Peyer's patch (tissue), 4 donors: Measurements from ENCODE around the gene PLOD2. TPM values are rescaled to one million over a fixed set of nuclear protein-coding genes. Genes with fewer than 3 reads are reported as not detected.

Experiments
- DNase-seq, 3 donors: peaks; one replicate each; pipeline ENCODE4 v3.0.0-alpha.2; 2017 to 2019
- H3K27ac ChIP-seq, 4 donors: fragments of 200-600 bp; sonication (generic); one replicate each; pipeline ENCODE4 v1.5.1; 2016 to 2019
- H3K27me3 ChIP-seq, 2 donors: fragments of 200-600 bp; sonication (generic); one replicate each; pipeline ENCODE4 v1.5.1; 2019
- H3K36me3 ChIP-seq, 3 donors: fragments of 200-600 bp; sonication (generic); one replicate each; pipeline ENCODE4 v1.5.1; 2016 to 2019
- H3K4me1 ChIP-seq, 4 donors: fragments of 200-600 bp; sonication (generic); one replicate each; pipeline ENCODE4 v1.5.1; 2016 to 2019
- H3K4me3 ChIP-seq, 4 donors: fragments of 200-600 bp; sonication (generic); 1 replicate in 3 of 4; 2 replicates in 1 of 4; pipeline ENCODE4 v1.5.1; 2016 to 2019; ENCODE audit warnings: mild to moderate bottlenecking in 1 of 4
- H3K9me3 ChIP-seq, 4 donors: fragments of 200-600 bp; sonication (generic); one replicate each; pipeline ENCODE4 v1.5.1; 2016 to 2019; ENCODE audit warnings: mild to moderate bottlenecking in 1 of 4
- POLR2A ChIP-seq, 2 donors: fragments of 450-650 bp; IDR thresholded peaks; one replicate each; pipeline ENCODE4 v1.5.1; 2017; ENCODE audit warnings: antibody characterized with exemption in 2 of 2, mild to moderate bottlenecking in 2 of 2, moderate library complexity in 2 of 2
- total RNA-seq, 4 donors: library from RNA; depleted of rRNA; stranded (reverse); fragments of >200 nt; gene quantifications; one replicate each; pipeline ENCODE4 v1.1.0, GENCODE V29; 2016
- TF ChIP-seq, protein P1 (sequence below), 6 experiments: fragments of 450-650 bp in 4 of 6; fragments of 200-600 bp in 2 of 6; sonication (generic) in 1 of 6; IDR thresholded peaks; one replicate each; pipeline ENCODE4 v1.5.1; 2017 to 2019; ENCODE audit warnings: antibody characterized with exemption in 6 of 6, mild to moderate bottlenecking in 3 of 6, moderate library complexity in 1 of 6

Gene PLOD2
- total RNA-seq = 10 to 100 TPM in 3 of 4 donors, 1 to 10 TPM in 1; 9.9 to 78.8 (median 56.0) TPM

DNA sequence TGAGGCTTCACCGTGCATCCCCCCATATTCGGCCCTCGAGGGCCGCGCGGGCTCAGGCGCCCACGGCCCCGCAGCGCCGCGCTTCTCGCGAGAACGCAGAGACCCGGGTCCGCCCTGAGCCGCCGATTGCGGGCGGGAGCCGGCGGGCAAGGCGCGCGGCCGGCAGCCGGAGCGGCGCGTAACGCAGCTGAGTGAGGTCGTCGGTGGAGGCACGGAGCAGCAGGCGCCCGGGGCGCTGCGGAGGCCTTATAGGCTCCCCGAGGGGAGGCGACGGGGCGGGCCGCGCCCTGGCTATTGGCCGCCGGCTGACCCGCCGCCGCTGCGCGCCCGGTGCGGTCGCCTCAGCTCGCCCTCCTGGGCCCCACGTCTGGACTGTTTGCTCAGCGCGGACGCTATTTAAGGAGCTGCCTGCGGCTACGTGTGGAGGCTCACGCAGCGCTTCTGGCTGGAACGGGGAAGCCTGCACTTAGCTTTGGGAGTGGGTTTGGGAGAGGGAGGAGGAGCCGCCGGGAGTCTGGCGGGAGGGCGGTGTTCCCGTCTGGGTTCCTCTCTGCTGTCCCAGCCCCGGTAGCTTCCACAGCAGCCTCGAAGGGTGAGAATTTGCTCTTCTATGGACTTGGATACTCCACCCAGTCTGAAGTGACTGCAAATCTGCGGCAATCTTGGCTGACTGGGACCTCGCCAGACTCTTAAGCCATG, at the start of gene PLOD2:
Gene PLOD2 (minus strand): TSS at position 221 of the 699 bp plus-strand sequence. CDS start 195 bp downstream, at position 26.
- H3K4me1 ChIP-seq = peaks cover 0 to 22% (median 3%) of the 10 kb centered on the region in 4 donors
- peak in 2 of 3 donors; percentile 82 to 88 for DNase-seq
- no peaks in the 10 kb centered on the region for H3K36me3 ChIP-seq
- H3K4me3 ChIP-seq = peak within 1 kb of the TSS; percentile 42 to 79 (median 66)
- TF ChIP-seq, protein P1, sequence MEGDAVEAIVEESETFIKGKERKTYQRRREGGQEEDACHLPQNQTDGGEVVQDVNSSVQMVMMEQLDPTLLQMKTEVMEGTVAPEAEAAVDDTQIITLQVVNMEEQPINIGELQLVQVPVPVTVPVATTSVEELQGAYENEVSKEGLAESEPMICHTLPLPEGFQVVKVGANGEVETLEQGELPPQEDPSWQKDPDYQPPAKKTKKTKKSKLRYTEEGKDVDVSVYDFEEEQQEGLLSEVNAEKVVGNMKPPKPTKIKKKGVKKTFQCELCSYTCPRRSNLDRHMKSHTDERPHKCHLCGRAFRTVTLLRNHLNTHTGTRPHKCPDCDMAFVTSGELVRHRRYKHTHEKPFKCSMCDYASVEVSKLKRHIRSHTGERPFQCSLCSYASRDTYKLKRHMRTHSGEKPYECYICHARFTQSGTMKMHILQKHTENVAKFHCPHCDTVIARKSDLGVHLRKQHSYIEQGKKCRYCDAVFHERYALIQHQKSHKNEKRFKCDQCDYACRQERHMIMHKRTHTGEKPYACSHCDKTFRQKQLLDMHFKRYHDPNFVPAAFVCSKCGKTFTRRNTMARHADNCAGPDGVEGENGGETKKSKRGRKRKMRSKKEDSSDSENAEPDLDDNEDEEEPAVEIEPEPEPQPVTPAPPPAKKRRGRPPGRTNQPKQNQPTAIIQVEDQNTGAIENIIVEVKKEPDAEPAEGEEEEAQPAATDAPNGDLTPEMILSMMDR (IDR thresholded peaks at IDR 0.05) = peak in 2 of 6 experiments; percentile 7 to 15
- peak; percentile 91 to 95 for TF ChIP-seq POLR2A (IDR thresholded peaks at IDR 0.05)
- no peaks in the 10 kb centered on the region for H3K9me3 ChIP-seq
- H3K27ac ChIP-seq = peak within 1 kb of the TSS; percentile 72 to 97 (median 92)
- no peaks in the 10 kb centered on the region for H3K27me3 ChIP-seq

DNA sequence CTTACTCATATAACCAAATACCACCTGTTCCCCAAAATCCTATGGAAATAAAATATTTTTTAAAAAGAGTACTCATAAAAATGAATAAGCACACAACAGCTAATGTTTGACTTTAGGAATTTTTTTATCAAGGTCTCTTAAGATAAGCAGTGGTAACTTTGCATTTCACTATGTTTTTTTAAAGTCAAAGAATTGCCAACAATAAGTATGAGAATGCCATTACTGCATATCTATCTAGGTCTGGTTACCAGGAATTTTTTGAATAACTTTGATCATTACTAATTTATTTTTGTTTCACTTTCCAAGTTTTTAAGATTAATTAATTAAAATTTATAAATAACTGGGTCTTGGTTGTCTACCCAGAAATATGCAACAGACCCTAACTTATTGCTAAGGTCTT, 48.4 kb upstream of the PLOD2 start:
- peaks cover 0 to 15% (median 0%) of the 10 kb centered on the region in 3 donors for H3K36me3 ChIP-seq
- H3K9me3 ChIP-seq = no peaks in the 10 kb centered on the region
- no peak for DNase-seq

DNA sequence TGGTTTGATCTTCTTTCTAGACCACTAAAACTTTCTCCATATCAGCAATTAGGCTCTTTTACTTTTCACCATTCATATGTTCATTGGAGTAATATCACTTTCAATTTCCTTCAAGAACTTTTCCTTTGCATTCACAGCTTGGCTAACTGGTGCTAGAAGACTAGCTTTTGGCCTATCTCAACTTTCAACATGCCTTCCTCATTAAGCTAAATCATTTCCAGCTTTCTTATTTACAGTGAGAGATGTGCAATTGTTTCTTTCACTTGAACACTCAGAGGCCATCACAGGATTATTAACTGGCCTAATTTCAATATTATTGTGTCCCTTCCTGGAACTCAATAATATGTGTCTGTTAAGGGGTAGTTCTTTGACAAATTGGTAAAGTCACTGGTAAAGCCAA, 42.8 kb upstream of the PLOD2 start:
- Histone ChIP-seq H3K27ac (no peak overlapping the region), H3K27me3 (no peaks in the 10 kb centered on the region), H3K4me1 (no peaks in the 10 kb centered on the region), H3K9me3 (no peaks in the 10 kb centered on the region), H3K4me3 (no peak overlapping the region), H3K36me3 (peaks cover 0 to 15% (median 0%) of the 10 kb centered on the region in 3 donors)
- TF ChIP-seq, protein P1 (IDR thresholded peaks at IDR 0.05) = no peak
- TF ChIP-seq POLR2A (IDR thresholded peaks at IDR 0.05) = no peak
- no peak for DNase-seq

More for the DNA sequence above, 48.4 kb upstream of the PLOD2 start:
- no peak overlapping the region for H3K4me3 ChIP-seq
- no peaks in the 10 kb centered on the region for H3K27me3 ChIP-seq
- no peaks in the 10 kb centered on the region for H3K4me1 ChIP-seq
- no peak overlapping the region for H3K27ac ChIP-seq
- no peak for TF ChIP-seq POLR2A (IDR thresholded peaks at IDR 0.05)
- TF ChIP-seq, protein P1 (IDR thresholded peaks at IDR 0.05) = no peak

DNA sequence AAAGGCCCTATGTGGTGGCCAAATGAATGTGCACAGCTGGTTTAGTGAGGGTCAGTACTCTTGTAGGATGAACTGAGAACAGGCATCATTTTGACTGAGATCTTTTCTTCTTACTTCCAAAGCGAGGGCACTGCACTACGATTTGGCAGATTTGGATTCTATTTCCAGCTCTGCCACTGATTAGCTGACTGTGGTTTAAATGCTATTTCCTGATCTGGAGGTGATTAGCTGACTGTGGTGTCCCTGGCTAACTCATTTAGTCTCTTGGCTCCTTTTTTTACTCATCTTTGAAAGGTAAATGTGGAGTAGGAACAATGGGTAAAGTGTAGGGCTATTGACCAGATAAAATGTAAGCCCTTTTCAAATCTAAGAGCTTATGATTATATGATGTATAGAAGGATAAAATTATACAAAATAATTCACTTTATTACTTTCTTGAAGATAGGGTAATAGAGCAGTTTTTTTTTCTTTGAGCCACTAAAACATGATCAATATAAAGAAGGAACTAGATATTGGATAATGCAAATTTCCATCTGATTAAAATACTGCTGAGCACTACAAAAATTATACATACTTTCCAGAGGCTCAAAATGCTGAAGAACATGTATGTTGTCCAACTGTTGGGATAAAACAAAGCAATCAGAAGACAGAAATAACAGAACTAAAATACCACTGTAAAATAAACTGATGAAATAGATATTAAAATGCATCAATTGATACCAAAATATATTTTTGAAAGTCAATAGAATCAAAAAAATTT, 39.7 kb upstream of the PLOD2 start:
- Histone ChIP-seq H3K4me1 (no peaks in the 10 kb centered on the region), H3K36me3 (peaks cover 0 to 4% (median 0%) of the 10 kb centered on the region in 3 donors), H3K9me3 (no peaks in the 10 kb centered on the region), H3K4me3 (no peak overlapping the region), H3K27me3 (no peaks in the 10 kb centered on the region), H3K27ac (no peak overlapping the region)
- no peak for DNase-seq
- no peak for TF ChIP-seq POLR2A (IDR thresholded peaks at IDR 0.05)
- TF ChIP-seq, protein P1 (IDR thresholded peaks at IDR 0.05) = no peak

DNA sequence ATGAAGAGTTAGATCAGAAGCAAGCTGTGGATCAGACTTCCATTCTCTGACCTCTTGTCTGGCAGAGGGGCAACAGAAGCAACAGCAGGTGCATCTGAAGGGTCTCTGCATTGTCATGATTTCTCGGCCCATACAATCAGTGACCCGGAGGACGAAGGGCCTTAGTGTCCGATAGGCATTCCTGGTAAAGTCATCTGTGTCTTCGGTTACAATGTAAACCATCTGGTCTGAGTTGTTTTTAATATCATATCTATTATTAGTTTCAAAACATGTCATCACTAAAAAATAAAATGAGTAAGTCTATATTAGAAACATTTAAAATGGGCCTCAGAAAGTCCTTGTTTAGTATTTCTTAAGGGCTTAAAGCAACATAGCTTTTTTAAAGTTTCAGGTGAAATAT, 38.8 kb upstream of the PLOD2 start:
- TF ChIP-seq POLR2A (IDR thresholded peaks at IDR 0.05) = no peak
- TF ChIP-seq, protein P1 (IDR thresholded peaks at IDR 0.05) = no peak

More for the DNA sequence above, 38.8 kb upstream of the PLOD2 start:
- H3K27ac ChIP-seq = no peak overlapping the region
- H3K4me1 ChIP-seq = peaks cover 0 to 5% (median 0%) of the 10 kb centered on the region in 4 donors
- H3K9me3 ChIP-seq = no peaks in the 10 kb centered on the region
- H3K27me3 ChIP-seq = no peaks in the 10 kb centered on the region
- no peaks in the 10 kb centered on the region for H3K36me3 ChIP-seq
- DNase-seq = no peak
- no peak overlapping the region for H3K4me3 ChIP-seq
